HepG2 (cell line): Measurements from ENCODE around the gene BATF3. TPM values are rescaled to one million over a fixed set of nuclear protein-coding genes. Genes with fewer than 3 reads are reported as not detected.

ENCODE experiments used
- BORCS8-MEF2B ChIP-seq: sonication (generic); formaldehyde crosslinking; IDR thresholded peaks from 2 replicates; pipeline ENCODE4 v1.8.0; 2022; ENCODE audit warnings: mild to moderate bottlenecking, missing genetic modification reagents
- FOXC1 ChIP-seq: sonication (generic); formaldehyde crosslinking; IDR thresholded peaks from 2 replicates; pipeline ENCODE4 v1.8.0; 2022; ENCODE audit warnings: mild to moderate bottlenecking, missing genetic modification reagents, borderline replicate concordance
- IRX3 ChIP-seq: sonication (generic); formaldehyde crosslinking; IDR thresholded peaks from 2 replicates; pipeline ENCODE4 v1.8.1; 2023; ENCODE audit warnings: mild to moderate bottlenecking, low read depth, missing genetic modification reagents, borderline replicate concordance
- JDP2 ChIP-seq: sonication (generic); formaldehyde crosslinking; IDR thresholded peaks from 2 replicates; pipeline ENCODE4 v1.8.1; 2022; ENCODE audit warnings: missing genetic modification reagents, borderline replicate concordance
- MTF2 ChIP-seq: sonication (generic); formaldehyde crosslinking; IDR thresholded peaks from 2 replicates; pipeline ENCODE4 v1.5.0; 2020; ENCODE audit warnings: missing genetic modification reagents, borderline replicate concordance
- RFXAP ChIP-seq: sonication (generic); formaldehyde crosslinking; IDR thresholded peaks from 2 replicates; pipeline ENCODE4 v1.4.0; 2020; ENCODE audit warnings: missing genetic modification reagents, borderline replicate concordance
- SALL1 ChIP-seq: sonication (generic); formaldehyde crosslinking; IDR thresholded peaks from 2 replicates; pipeline ENCODE4 v1.8.0; 2022; ENCODE audit warnings: mild to moderate bottlenecking, missing genetic modification reagents
- SMYD3 ChIP-seq: sonication (generic); formaldehyde crosslinking; IDR thresholded peaks from 2 replicates; pipeline ENCODE4 v1.8.1; 2023; ENCODE audit warnings: mild to moderate bottlenecking, missing genetic modification reagents
- TBP ChIP-seq: sonication (generic); formaldehyde crosslinking; IDR thresholded peaks from 2 replicates; pipeline ENCODE4 v1.5.0; 2020; ENCODE audit warnings: missing genetic modification reagents
- ZBTB1 ChIP-seq: sonication (generic); formaldehyde crosslinking; IDR thresholded peaks from 2 replicates; pipeline ENCODE4 v1.4.0; 2020; ENCODE audit warnings: missing genetic modification reagents, borderline replicate concordance
- ZBTB20 ChIP-seq: sonication (generic); formaldehyde crosslinking; IDR thresholded peaks from 2 replicates; pipeline ENCODE4 v1.8.1; 2023; ENCODE audit warnings: missing genetic modification reagents, low read depth, mild to moderate bottlenecking, borderline replicate concordance
- ZFP37 ChIP-seq: sonication (generic); formaldehyde crosslinking; IDR thresholded peaks from 2 replicates; pipeline ENCODE4 v1.4.0; 2020; ENCODE audit warnings: missing genetic modification reagents, borderline replicate concordance
- ZMYM2 ChIP-seq: sonication (generic); formaldehyde crosslinking; IDR thresholded peaks from 2 replicates; pipeline ENCODE4 v1.8.0; 2022; ENCODE audit warnings: mild to moderate bottlenecking, missing genetic modification reagents
- ZNF180 ChIP-seq: sonication (generic); formaldehyde crosslinking; IDR thresholded peaks from 2 replicates; pipeline ENCODE4 v1.4.0; 2020; ENCODE audit warnings: low read depth, missing genetic modification reagents, borderline replicate concordance
- ZNF230 ChIP-seq: sonication (generic); formaldehyde crosslinking; IDR thresholded peaks from 2 replicates; pipeline ENCODE4 v1.4.0; 2020; ENCODE audit warnings: mild to moderate bottlenecking, missing genetic modification reagents
- ZNF30 ChIP-seq: sonication (generic); formaldehyde crosslinking; IDR thresholded peaks from 2 replicates; pipeline ENCODE4 v1.5.0; 2020; ENCODE audit warnings: mild to moderate bottlenecking, missing genetic modification reagents
- ZNF446 ChIP-seq: sonication (generic); formaldehyde crosslinking; IDR thresholded peaks from 2 replicates; pipeline ENCODE4 v1.5.0; 2020; ENCODE audit warnings: mild to moderate bottlenecking, missing genetic modification reagents
- ZNF605 ChIP-seq: sonication (generic); formaldehyde crosslinking; IDR thresholded peaks from 2 replicates; pipeline ENCODE4 v1.8.0; 2022; ENCODE audit warnings: mild to moderate bottlenecking, missing genetic modification reagents
- ZNF644 ChIP-seq: IDR thresholded peaks from 2 replicates; pipeline ENCODE4 v1.6.1; 2016; ENCODE audit warnings: low read depth
- ZNF777 ChIP-seq: sonication (generic); formaldehyde crosslinking; IDR thresholded peaks from 2 replicates; pipeline ENCODE4 v1.4.0; 2020; ENCODE audit warnings: missing genetic modification reagents
- polyA plus RNA-seq, 8 experiments: library from polyadenylated mRNA; depleted of rRNA in 3 of 8; stranded (reverse) in 7 of 8; unstranded in 1 of 8; fragments of >200 nt; fragmentation: Illumina TruSeq in 4 of 8; extraction: Trizol in 4 of 8; gene quantifications; 2 replicates each; pipeline versions ENCODE4 v1.2.1 to v1.2.3, GENCODE V29; 2011 to 2016; ENCODE audit warnings: low read depth in 4 of 8, missing spikeins in 1 of 8, mixed read lengths in 1 of 8; ENCODE audit not compliant: insufficient read depth in 1 of 8
- total RNA-seq, 5 experiments: library from RNA; depleted of rRNA; stranded (reverse); fragments of >200 nt; fragmentation: Illumina TruSeq; extraction: Trizol; gene quantifications; 2 replicates each; pipeline ENCODE4 v1.2.3, GENCODE V29; 2016; ENCODE audit warnings: low read depth in 1 of 5
- TF ChIP-seq, protein P1 (sequence below): sonication (generic); formaldehyde crosslinking; IDR thresholded peaks from 2 replicates; pipeline ENCODE4 v1.4.0; 2020; ENCODE audit warnings: missing genetic modification reagents, low read depth, mild to moderate bottlenecking, borderline replicate concordance
- TF ChIP-seq, protein P2 (sequence below): sonication (generic); formaldehyde crosslinking; IDR thresholded peaks from 2 replicates; pipeline ENCODE4 v1.8.0; 2022; ENCODE audit warnings: mild to moderate bottlenecking, missing genetic modification reagents, moderate library complexity
- TF ChIP-seq, protein P3 (sequence below): IDR thresholded peaks from 2 replicates; pipeline ENCODE4 v1.6.1; 2012; ENCODE audit warnings: inconsistent platforms
- TF ChIP-seq, protein P4 (sequence below): sonication (generic); formaldehyde crosslinking; IDR thresholded peaks from 2 replicates; pipeline ENCODE4 v1.5.0; 2020; ENCODE audit warnings: mild to moderate bottlenecking, missing genetic modification reagents

The BATF3 gene
- total and polyA plus RNA-seq, 2 of the 13 experiments (the other 11 are each of a cell fraction or from before 2014, with no cell fraction given), result 0.13 TPM; not detected in 1

DNA sequence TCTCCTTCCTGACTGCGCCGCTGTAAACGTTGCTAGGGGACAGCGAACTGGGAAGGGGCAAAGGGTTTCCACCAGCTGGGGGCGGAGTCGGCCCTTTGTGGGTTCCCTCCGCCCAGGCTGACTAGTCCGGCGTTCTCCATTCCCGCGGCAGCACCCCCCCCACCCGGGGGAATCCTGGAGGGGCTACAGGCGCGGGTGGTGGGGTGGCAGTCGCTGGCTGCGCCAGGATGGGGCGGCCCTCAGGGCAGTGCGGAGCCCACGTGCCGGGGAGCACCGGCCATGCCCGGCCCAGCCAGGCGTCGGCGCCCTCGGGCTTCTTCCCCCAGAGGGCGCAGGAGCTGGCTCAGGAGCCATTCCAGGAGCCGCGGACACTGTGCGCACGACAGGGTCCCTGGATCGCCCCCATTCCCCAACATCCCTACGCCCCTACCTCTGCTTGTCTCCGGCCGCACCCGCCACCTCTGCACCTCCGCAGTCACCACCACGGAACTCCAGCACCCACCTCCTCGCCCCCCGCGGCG, 476 bp downstream of the BATF3 start (continued):
- TF ChIP-seq, protein P1, sequence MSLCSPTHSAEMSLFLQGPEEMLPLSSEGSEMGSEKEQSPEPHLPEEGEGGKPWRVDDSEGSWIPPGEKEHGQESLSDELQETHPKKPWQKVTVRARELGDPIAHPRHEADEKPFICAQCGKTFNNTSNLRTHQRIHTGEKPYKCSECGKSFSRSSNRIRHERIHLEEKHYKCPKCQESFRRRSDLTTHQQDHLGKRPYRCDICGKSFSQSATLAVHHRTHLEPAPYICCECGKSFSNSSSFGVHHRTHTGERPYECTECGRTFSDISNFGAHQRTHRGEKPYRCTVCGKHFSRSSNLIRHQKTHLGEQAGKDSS (CRISPR knock-in tag), result peak; percentile 73; the same call in 1 of the 2 replicates
- TF ChIP-seq RFXAP (CRISPR knock-in tag), result 0 out of 2 replicates have a peak, but pooled peaks have one; percentile 19
- TF ChIP-seq, protein P2, sequence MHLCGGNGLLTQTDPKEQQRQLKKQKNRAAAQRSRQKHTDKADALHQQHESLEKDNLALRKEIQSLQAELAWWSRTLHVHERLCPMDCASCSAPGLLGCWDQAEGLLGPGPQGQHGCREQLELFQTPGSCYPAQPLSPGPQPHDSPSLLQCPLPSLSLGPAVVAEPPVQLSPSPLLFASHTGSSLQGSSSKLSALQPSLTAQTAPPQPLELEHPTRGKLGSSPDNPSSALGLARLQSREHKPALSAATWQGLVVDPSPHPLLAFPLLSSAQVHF (CRISPR knock-in tag), result 0 out of 2 replicates have a peak, but pooled peaks have one; percentile 49
- TF ChIP-seq ZBTB1 (CRISPR knock-in tag), result no peak
- 0 out of 2 replicates have a peak, but pooled peaks have one; percentile 41 for TF ChIP-seq FOXC1
- TF ChIP-seq ZNF180, result no peak
- peak; percentile 77 for TF ChIP-seq ZMYM2
- TF ChIP-seq JDP2 (CRISPR knock-in tag), result no peak
- TF ChIP-seq IRX3 (CRISPR knock-in tag), result peak; percentile 36; the same call in 1 of the 2 replicates
- 0 out of 2 replicates have a peak, but pooled peaks have one; percentile 49 for TF ChIP-seq TBP
- TF ChIP-seq ZFP37, result no peak
- TF ChIP-seq ZNF777 (CRISPR knock-in tag), result peak; percentile 77
- TF ChIP-seq ZNF30 (CRISPR knock-in tag), result no peak
- TF ChIP-seq ZNF644 (CRISPR knock-in tag), result no peak
- no peak for TF ChIP-seq ZBTB20 (CRISPR knock-in tag)
- TF ChIP-seq SALL1, result peak; percentile 50; the same call in 1 of the 2 replicates
- TF ChIP-seq, protein P3, sequence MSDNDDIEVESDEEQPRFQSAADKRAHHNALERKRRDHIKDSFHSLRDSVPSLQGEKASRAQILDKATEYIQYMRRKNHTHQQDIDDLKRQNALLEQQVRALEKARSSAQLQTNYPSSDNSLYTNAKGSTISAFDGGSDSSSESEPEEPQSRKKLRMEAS, result peak; percentile 84
- 0 out of 2 replicates have a peak, but pooled peaks have one; percentile 33 for TF ChIP-seq SMYD3 (CRISPR knock-in tag)
- 0 out of 2 replicates have a peak, but pooled peaks have one; percentile 21 for TF ChIP-seq ZNF605 (CRISPR knock-in tag)
- 0 out of 2 replicates have a peak, but pooled peaks have one; percentile 20 for TF ChIP-seq BORCS8-MEF2B (CRISPR knock-in tag)
- 0 out of 2 replicates have a peak, but pooled peaks have one; percentile 39 for TF ChIP-seq ZNF446 (CRISPR knock-in tag)
- TF ChIP-seq MTF2, result peak; percentile 72; the same call in 1 of the 2 replicates
- peak; percentile 44; the same call in 1 of the 2 replicates for TF ChIP-seq ZNF230 (CRISPR knock-in tag)
- TF ChIP-seq, protein P4, sequence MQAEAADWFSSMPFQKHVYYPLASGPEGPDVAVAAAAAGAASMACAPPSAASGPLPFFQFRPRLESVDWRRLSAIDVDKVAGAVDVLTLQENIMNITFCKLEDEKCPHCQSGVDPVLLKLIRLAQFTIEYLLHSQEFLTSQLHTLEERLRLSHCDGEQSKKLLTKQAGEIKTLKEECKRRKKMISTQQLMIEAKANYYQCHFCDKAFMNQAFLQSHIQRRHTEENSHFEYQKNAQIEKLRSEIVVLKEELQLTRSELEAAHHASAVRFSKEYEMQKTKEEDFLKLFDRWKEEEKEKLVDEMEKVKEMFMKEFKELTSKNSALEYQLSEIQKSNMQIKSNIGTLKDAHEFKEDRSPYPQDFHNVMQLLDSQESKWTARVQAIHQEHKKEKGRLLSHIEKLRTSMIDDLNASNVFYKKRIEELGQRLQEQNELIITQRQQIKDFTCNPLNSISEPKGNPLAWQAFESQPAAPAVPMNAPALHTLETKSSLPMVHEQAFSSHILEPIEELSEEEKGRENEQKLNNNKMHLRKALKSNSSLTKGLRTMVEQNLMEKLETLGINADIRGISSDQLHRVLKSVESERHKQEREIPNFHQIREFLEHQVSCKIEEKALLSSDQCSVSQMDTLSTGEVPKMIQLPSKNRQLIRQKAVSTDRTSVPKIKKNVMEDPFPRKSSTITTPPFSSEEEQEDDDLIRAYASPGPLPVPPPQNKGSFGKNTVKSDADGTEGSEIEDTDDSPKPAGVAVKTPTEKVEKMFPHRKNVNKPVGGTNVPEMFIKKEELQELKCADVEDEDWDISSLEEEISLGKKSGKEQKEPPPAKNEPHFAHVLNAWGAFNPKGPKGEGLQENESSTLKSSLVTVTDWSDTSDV (CRISPR knock-in tag), result 0 out of 2 replicates have a peak, but pooled peaks have one; percentile 44
